PC-9 (cell line): ENCODE data around the gene MAGEC3.

Source experiments
- EZH2 ChIP-seq: fragments of 200-600 bp; sonication (generic); IDR thresholded peaks from 2 replicates; pipeline ENCODE4 v1.8.0; 2017; ENCODE audit warnings: antibody characterized with exemption, low read depth
- TF ChIP-seq, protein P1 (sequence below): fragments of 200-600 bp; sonication (generic); conservative IDR thresholded peaks from 2 replicates; pipeline ENCODE4 v1.6.1; 2017; ENCODE audit warnings: mixed run types, antibody characterized with exemption, mild to moderate bottlenecking, moderate library complexity

DNA sequence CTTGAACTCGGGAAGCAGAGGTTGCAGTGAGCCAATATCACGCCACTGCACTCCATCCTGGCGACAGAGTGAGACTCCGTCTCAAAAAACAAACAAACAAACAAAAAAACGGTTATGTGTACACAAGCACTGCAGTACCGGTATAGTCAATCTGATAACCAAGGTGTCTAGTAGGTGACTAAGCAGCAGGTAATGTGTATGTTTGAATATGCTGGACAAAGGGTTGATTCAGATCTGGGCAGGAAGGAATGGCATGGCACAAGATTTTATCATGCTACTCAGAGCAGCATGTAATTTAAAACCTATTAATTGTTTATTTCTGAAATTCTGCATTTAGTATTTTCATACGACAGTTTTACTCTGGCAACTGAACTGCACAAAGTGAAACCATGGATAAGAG lies 107.3 kb downstream of the MAGEC3 start:
- TF ChIP-seq, protein P1, sequence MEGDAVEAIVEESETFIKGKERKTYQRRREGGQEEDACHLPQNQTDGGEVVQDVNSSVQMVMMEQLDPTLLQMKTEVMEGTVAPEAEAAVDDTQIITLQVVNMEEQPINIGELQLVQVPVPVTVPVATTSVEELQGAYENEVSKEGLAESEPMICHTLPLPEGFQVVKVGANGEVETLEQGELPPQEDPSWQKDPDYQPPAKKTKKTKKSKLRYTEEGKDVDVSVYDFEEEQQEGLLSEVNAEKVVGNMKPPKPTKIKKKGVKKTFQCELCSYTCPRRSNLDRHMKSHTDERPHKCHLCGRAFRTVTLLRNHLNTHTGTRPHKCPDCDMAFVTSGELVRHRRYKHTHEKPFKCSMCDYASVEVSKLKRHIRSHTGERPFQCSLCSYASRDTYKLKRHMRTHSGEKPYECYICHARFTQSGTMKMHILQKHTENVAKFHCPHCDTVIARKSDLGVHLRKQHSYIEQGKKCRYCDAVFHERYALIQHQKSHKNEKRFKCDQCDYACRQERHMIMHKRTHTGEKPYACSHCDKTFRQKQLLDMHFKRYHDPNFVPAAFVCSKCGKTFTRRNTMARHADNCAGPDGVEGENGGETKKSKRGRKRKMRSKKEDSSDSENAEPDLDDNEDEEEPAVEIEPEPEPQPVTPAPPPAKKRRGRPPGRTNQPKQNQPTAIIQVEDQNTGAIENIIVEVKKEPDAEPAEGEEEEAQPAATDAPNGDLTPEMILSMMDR, result no peak
- no peak for TF ChIP-seq EZH2
